ENCODE data around the gene P2RY2. TPM values are rescaled to one million over a fixed set of nuclear protein-coding genes. Genes with fewer than 3 reads are reported as not detected.

Gene P2RY2
- polyA plus RNA-seq, 1 donor from 2014 or later: not detected

- Histone ChIP-seq H4K20me1 (ENCODE audit: insufficient read depth) (no peaks in the 10 kb centered on the region), H2AFZ (ENCODE audit: low read depth, low read length) (no peak overlapping the region), H3K4me3 (ENCODE audit: low read length) (no peak overlapping the region), H3K36me3 (ENCODE audit: insufficient read depth, low read length) (no peaks in the 10 kb centered on the region), H3K9ac (ENCODE audit: low read length) (no peak overlapping the region), H3K27ac (ENCODE audit: low read length) (no peak overlapping the region), H3K9me3 (ENCODE audit: low read length) (no peaks in the 10 kb centered on the region), H3K4me2 (ENCODE audit: low read length) (no peak overlapping the region), H3K27me3 (ENCODE audit: insufficient read depth, low read depth, low read length) (no peaks in the 10 kb centered on the region), H3K79me2 (replicated peaks; ENCODE audit: insufficient read depth, low read length) (no peaks in the 10 kb centered on the region), H3F3A (ENCODE audit: insufficient read depth, low read length, poor library complexity, severe bottlenecking) (no peaks in the 10 kb centered on the region), H3K9me2 (ENCODE audit: insufficient read depth, low read length) (no peaks in the 10 kb centered on the region)
- TF ChIP-seq CTCF (IDR thresholded peaks at IDR 0.05; ENCODE audit: poor library complexity, severe bottlenecking) (peak; percentile 27), MXI1 (conservative IDR thresholded peaks at IDR 0.05; ENCODE audit: poor library complexity, severe bottlenecking) (no peak)
Measured at GRCh38 chr11:73184953-73185671, 33.0 kb upstream of the P2RY2 start.

DNA sequence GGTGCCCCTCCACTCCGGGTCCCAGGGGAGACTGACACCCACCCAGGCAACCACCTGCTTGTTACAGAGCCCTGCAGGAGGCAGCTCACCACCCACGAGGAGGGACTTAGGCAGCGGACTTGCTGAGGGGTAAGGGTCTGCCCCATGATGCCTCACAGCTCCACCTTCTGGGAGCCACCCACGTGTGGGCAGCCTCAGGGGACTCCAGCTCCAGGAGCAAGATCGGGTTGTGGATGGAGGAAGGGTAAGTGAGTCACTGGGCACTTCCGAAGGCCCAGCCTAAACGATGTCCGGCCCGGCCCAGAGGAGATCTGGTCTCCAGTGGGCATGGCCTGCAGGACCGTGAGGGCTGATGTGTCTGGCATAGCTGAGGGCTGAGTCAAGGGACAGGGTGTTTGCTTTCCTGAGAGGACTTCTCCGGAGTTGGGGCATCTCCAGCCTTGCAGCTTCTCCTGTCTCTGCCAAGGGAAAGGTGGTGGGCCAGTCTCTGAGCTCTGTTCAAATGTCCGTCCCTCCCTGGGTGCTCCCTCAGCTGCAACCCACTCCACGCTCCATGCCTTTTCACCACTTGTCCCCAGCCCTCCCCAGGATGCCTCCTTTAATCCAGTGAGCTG lies 32.3 kb upstream of the P2RY2 start:
- H3K27ac ChIP-seq (ENCODE audit: low read length): no peak overlapping the region
- no peak overlapping the region for H2AFZ ChIP-seq (ENCODE audit: low read depth, low read length)
- H3K36me3 ChIP-seq (ENCODE audit: insufficient read depth, low read length): no peaks in the 10 kb centered on the region
- no peaks in the 10 kb centered on the region for H3K9me3 ChIP-seq (ENCODE audit: low read length)
- no peaks in the 10 kb centered on the region for H4K20me1 ChIP-seq (ENCODE audit: insufficient read depth)
- H3K9me2 ChIP-seq (ENCODE audit: insufficient read depth, low read length): no peaks in the 10 kb centered on the region
- H3K4me3 ChIP-seq (ENCODE audit: low read length): no peak overlapping the region
- TF ChIP-seq POLR2AphosphoS5 (IDR thresholded peaks at IDR 0.05): no peak
- TF ChIP-seq, protein P1, sequence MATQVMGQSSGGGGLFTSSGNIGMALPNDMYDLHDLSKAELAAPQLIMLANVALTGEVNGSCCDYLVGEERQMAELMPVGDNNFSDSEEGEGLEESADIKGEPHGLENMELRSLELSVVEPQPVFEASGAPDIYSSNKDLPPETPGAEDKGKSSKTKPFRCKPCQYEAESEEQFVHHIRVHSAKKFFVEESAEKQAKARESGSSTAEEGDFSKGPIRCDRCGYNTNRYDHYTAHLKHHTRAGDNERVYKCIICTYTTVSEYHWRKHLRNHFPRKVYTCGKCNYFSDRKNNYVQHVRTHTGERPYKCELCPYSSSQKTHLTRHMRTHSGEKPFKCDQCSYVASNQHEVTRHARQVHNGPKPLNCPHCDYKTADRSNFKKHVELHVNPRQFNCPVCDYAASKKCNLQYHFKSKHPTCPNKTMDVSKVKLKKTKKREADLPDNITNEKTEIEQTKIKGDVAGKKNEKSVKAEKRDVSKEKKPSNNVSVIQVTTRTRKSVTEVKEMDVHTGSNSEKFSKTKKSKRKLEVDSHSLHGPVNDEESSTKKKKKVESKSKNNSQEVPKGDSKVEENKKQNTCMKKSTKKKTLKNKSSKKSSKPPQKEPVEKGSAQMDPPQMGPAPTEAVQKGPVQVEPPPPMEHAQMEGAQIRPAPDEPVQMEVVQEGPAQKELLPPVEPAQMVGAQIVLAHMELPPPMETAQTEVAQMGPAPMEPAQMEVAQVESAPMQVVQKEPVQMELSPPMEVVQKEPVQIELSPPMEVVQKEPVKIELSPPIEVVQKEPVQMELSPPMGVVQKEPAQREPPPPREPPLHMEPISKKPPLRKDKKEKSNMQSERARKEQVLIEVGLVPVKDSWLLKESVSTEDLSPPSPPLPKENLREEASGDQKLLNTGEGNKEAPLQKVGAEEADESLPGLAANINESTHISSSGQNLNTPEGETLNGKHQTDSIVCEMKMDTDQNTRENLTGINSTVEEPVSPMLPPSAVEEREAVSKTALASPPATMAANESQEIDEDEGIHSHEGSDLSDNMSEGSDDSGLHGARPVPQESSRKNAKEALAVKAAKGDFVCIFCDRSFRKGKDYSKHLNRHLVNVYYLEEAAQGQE (IDR thresholded peaks at IDR 0.05; ENCODE audit: borderline replicate concordance): no peak
- no peak for TF ChIP-seq MXI1 (conservative IDR thresholded peaks at IDR 0.05; ENCODE audit: poor library complexity, severe bottlenecking)
- TF ChIP-seq EP300 (conservative IDR thresholded peaks at IDR 0.05; ENCODE audit: poor library complexity, severe bottlenecking): no peak
- no peak for TF ChIP-seq EZH2 (IDR thresholded peaks at IDR 0.05; ENCODE audit: borderline replicate concordance, insufficient read depth, low read length, poor library complexity, severe bottlenecking)
- no peak for TF ChIP-seq TAF1 (IDR thresholded peaks at IDR 0.05; ENCODE audit: low read depth)
- no peak for TF ChIP-seq CTCF (IDR thresholded peaks at IDR 0.05; ENCODE audit: poor library complexity, severe bottlenecking)
- no peak for TF ChIP-seq RAD21 (conservative IDR thresholded peaks at IDR 0.05)
- TF ChIP-seq SMC3 (conservative IDR thresholded peaks at IDR 0.05; ENCODE audit: poor library complexity): no peak
- no peaks in the 10 kb centered on the region for H3F3A ChIP-seq (ENCODE audit: insufficient read depth, low read length, poor library complexity, severe bottlenecking)
- no peaks in the 10 kb centered on the region for H3K79me2 ChIP-seq (replicated peaks; ENCODE audit: insufficient read depth, low read length)
- H3K27me3 ChIP-seq (ENCODE audit: insufficient read depth, low read depth, low read length): no peaks in the 10 kb centered on the region
- H3K4me2 ChIP-seq (ENCODE audit: low read length): no peak overlapping the region
- no peak overlapping the region for H3K9ac ChIP-seq (ENCODE audit: low read length)
